Activated T-cell treated with anti-CD3 and anti-CD28 coated beads for 48 hours (primary cell): ENCODE data around the gene C20orf204.

Experiments used
- DNase-seq: peaks from one replicate; pipeline ENCODE4 v3.0.0-alpha.2; 2020; ENCODE audit warnings: low read depth

C20orf204 gene

DNA sequence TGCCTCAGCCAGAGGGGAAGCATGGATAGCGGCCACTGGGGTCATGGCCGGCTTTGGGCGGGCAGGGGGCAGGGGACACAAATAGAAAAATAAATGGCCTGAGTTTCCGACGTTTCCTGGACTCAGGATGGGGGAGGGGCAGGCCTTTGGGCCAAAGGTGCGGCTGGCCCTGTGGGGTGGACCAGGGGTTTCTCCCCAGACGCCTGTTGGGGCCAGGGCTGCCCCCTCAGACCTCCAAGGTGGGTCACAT is 20.6 kb downstream of the C20orf204 start:
- no peak for DNase-seq

DNA sequence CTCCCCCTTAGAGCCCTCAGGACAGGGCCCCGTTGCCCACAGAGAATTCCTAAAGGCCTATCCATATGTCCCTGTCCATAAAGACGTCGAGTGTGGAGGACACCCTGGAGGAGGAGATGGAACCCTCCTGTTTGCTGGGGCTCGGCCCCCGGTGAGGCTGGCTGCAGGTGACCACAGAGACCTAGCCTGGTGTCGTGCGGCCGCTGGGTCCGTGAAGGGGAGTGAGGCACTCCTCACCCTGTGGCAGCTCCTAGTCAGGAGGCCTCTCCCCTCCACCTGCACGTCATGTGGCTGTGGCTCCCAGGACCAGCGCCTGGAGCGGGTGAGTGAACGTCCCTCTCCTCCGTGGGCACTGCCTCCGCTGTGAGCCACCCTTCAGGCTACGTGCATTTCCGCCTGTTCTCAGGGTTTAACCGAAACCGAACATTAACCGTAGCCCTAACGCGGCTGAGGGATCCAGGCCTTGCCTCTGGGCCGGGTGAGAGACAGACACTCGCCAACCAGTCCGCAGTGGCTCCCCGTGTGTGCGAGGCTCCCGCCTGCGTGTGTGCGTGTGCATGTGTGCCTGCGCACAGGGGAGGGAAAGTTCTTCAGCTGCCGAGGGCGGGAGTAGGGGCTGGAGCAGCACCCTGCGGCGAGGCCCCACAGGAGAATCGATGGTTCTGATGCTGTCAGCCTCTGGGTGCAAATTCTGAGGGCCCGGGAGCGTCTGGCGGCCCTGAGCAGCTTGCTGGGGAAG is 21.1 kb downstream of the C20orf204 start:
- no peak for DNase-seq

DNA sequence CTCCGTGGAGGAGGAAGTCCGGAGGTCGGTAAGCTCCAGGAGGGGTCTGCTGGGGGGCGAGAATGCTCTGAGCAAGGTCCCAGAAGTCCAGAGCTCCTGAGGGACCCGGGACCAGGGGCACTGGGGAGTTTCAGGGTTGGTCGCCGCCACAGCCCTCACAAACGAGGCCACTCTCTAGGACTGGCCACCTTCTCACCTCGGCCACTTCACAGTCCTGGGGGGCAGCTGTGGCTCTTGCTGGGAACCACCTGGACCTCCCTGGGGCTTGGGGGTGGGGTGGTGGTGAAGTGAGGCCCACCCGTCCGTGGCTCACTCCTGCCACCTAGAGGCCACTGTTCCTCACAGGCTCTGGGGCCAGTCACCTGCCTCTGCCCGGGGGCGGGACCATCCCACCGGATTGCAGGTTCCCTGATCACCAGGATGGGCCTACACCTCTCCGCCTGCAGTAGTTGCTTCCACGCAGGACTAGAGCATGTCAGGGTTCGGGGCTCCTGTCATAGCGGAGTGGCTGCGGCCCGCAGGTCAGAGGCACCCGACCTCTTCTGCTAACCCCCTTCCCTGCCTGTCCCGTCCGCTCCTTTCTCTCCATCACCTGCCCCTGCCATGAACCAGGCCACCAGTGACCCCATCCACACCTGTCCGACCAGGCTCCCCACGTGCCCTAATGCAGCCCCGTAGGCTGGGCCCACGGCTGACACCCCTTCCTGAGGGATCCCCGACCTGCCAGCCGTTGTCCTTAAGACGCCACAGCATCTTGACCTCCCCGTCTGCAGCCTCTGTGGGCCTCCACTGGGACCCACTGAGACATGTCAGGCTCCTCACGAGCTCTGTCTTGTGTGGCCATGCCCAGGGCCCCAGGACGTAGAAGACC is 21.9 kb downstream of the C20orf204 start:
- peak; percentile 82 for DNase-seq

DNA sequence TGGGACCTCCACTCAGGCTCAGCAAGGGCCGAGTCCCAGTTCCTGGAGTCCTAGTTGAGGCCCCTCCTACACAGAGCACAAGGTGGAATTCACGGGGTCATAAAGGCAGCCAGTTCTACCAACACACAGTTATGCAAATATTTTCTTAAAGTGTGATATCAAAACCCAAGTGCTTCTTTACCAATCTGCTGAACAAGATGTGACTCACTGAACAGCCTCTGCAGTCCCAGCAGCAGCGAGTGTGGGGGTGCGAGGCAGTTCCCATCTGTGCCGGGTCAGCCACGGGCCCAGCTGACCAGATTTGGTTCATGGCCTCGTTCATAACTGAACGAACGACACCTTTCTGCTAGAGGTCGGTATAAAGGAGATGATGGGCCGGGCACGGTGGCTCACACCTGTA is 22.6 kb downstream of the C20orf204 start:
- DNase-seq: no peak

DNA sequence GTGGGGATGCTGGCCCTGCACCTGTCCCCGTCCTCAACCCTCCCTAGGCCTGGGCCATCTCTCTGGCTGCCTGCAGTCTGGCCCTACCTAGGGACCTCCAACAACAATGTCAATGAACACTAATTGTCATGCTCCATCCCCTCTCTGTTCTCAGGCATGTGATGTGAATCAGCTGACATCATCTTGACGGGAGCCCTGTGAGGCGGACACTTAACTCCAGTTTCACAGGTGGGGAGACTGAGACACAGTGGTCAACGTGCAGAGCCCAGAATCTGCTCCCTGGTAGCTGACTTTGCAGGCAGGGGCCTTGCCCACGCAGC is 26.3 kb downstream of the C20orf204 start:
- no peak for DNase-seq

DNA sequence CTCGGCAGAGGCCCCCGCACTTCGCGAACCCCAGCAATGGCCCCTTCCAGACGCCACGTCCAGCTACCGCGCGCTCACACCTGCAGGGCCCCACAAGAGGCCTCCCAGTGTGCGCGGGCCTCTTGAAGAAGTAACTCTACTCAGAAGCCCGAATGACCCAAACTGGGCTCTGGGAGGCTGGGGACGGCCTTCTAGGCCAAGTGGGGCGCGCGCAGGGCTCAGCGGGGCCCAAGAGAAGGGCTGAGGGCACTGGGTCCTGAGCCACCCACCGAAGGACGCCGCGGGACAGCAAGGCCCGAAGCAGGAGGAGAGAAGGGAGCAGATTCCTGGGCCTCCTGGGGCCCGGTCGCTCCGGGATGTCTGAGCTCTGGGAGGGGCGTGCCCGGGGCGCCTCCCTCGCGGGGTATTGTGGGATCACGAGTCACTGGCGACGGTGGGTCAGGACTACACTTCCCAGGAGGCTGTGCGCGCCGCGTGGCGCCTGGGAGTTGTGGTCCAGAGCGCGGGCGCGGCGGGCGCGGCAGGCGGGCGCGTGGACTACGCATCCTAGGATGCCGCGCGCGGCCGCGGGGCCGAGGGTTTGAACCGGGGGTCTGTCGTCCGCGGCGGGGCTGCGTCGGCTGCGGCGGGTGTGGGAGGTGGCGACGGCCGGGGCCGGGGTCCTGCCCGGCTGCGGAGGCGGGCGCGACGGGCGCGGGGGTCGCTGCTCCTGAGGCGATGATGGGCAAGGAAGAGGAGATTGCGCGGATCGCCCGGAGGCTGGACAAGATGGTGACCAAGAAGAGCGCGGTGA is 26.8 kb downstream of the C20orf204 start, which contains the start of gene TCEA2:
Gene TCEA2 (plus strand): TSS at position 603 of the 793 bp plus-strand sequence. CDS start 115 bp downstream, at position 718.
- DNase-seq: peak; percentile 93

DNA sequence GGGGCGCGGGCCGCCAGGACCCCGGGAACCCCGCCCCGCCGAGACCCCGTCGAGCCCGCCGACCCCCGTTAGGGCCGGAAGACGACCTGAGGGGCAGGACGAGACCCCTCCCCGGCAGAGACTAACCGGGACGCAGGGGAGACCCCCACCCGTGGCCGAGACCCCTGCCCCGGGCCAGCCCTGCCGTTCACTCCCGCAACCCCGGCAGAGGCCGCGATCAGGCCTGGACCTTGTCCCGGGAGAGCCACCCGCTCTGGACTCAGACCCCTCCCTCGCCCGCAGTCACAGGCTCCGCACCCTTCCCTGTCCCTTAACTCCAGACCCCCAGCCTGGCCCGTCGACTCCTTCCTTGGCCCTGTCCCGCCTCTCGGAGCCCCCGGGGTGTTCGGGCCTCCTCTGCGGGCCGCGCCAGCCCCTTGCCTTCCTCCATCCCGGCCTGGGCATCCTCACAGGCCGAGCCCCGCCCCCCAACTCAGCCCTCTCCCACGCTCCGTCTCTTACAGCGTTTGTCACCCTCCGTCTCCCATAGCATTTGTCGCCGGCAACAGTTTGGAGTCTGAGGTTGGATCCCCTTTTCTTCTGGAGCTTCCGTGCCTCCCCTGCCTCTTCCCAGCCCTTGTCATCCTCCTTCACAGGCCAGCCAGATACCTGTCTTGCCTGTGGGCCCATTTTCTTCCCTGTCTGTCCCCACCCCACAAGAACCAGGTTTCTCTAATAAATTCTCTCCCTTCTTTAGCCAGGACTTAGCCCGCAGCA is 27.6 kb downstream of the C20orf204 start:
- no peak for DNase-seq

DNA sequence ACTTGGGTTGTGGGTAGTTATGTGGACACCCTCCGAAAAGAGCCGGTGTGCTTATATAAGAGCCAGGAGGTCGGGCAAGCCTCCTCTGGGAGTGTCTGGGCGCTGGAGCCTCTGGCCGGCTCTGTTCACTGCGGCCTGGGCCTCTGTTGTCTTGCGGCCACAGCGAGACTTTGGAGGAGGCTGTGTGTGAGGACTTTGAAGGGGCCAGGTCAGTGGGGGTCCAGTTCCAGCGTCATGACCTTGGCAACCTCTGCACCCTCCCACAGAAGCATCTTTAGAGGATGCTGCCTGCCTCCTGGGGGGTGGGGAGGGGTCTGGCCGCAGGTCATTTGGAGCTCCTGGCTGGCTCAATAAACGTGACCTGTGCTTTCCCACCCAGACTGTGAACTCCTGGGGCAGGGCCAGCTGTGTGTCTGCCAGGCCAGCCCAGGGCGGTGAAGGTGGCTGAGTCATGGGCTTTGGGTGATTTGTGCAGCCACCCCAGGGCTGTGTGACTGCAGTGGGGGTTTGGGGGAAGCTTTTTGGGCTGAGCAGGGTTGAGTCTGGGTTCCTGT is 28.2 kb downstream of the C20orf204 start:
- DNase-seq: no peak

DNA sequence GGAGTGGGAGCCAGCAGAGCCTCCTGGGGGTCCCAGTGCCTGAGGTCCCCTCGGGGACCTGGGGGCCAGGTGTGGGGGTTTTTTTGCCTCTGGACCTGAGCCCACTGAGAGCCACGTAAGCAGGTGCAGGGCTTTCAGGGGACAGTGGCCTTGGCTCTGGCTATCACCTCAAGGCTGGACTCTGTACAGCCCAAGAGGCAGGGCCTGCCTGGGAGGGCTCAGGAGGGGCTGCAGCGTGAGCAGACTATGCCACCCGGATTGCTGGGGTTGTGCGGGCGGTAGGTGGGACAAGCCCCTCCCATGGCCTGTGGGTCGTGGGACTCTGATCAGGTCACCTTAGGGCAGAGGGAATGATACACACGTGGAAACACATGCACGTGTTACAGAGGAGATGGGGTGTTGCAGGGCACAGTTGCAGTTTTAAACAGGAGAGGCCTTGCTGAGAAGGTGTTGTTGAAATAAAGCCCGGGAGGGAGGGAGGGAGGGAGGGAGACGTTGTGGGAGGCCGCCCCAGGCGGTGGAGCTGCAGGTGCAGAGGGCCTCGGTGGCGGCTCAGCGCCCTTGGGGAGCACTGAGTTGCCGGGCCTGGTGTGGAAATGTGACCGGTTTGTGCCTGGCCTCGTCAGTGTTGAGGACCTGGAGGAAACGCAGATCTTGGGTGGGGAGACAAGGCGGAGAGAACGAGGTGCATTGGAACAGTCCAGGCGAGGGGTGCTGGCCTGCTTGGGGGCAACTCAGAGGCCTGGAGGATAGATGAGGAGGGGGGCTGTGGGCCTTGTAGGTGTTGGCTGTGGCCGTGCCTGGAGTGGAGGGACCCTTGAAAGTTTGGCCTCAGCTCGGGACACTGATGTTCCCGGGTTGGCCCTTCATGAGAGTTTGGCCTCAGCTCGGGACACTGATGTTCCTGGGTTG is 29.3 kb downstream of the C20orf204 start:
- no peak for DNase-seq

DNA sequence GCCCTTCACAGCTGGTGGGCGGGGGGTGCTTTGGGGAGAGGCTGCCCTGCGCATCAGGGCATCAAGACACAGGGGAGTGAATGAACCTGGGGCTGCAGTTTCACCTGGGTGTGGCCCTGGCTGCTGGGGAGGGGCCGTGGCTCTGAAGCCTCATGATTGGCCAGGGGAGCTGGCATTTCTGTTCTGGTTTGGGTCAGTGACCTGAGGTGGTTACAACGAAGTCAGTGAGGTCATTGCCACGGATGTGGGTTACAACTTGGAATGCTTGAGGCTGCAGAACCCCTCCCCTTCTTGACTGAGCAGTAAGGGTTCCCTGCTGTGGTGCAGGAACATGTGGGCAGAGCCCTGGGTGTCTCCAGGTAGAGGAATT is 30.0 kb downstream of the C20orf204 start:
- DNase-seq: peak; percentile 61

DNA sequence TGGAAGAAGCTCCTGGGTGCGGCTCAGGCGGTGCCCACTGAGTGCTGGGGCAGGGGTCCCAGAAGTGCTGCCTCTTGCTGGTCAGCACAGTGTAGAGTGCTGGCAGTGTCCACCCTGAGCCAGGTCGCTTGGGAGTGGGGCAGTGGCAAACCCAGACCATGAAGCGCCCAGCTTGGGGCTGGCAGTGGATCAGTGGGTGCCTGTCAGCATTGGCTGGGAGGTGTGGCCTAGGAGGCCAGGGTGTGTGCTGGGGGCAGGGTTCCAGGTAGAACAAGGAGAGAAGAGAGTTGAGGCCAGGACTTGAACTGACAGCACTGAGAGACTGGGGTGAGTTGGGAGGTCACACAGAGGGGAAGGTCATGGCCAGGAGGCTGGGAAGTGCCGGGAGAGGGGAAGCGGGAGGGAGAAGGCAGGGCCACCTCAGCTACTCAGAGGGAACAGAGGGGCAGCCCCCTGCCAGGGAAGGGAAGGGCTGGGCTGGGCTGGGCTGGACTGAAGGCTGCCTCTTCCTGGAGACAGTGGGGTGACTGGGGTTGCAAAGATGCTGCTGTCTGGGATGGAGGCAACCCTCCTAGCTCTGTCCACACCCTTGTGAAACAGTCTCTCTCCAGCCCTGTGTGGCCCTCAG is 31.1 kb downstream of the C20orf204 start:
- no peak for DNase-seq

DNA sequence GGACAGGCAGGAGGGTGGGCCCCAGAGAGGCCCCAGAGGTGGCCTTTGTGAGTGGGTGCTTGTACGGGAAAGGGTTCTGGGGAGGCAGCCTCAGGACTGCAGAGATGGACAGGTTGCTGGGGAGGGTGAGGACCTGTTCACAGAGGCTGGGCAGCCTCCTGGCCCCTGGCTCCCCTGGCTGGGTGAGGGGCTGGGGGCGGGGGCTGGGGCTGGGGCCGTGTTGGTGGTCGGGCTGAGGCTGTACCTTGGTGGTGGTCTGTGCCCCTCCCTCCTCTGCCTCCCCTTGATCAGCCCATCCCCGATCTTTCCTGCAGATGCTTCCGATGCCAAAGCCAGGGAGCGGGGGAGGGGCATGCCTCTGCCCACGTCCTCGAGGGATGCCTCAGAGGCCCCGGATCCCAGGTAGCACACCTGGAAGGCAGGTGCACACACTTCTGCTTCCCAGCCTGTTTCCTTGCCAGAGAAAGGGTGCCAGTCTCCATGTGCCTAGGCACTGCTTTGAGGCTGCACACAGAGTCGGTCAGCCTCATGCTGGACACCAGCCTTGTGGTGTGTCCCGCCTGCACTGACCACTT is 31.8 kb downstream of the C20orf204 start:
- DNase-seq: no peak

DNA sequence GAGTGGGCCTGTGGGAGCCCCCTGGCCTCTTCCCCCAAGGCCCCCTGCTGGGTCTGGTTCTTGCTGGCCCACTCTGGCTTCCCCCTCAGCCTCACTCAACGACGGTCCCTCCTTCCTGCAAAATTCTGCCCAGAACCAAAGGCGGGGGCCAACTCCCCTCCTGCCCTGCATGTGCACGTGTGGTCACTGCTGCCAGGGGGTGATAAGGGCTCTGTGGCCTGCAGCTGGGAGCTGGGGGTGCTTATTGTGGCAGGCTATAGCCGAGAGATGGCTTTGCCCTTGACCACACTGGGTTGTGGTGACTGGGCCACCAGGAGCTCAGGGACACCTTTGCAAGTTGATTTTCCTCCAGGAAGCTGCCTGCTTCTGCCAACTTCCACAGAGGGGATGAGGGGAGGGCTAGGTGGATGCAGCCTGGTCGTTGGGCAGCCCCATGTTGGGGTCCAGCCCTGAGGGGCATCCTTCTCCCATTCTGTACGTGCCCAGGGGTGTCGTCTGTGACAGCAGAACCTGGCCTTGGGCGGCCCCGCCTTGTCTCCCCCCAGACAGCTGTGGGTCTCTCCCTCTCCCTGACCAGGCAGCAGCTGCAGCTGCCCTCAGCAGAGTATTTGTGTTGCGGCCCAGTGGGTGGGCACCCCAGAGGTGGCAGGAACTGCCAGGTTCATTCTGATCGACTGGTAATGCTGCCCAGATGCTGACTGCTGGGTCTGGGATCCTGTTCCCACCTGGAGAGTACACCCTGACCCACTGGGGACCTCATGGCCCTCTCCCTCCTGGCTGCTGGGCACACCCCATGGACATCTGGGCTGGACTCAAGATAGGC is 32.6 kb downstream of the C20orf204 start:
- DNase-seq: no peak

DNA sequence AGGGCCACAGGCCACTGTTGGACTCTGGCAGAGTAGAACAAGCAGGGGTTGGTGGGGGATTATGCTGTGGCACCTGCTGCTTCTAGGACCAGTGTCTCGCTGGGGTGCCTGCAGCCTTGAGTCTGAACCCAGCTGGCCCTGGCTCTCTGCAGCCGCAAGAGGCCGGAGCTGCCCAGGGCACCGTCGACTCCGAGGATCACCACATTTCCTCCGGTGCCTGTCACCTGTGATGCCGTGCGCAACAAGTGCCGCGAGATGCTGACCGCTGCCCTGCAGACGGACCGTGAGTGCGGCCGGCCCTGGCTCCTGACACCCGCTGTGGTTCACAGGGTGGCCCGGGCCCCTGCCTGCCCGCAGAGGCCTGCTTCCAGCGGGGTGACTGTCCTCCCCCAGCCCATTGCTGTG is 33.2 kb downstream of the C20orf204 start:
- DNase-seq: no peak

DNA sequence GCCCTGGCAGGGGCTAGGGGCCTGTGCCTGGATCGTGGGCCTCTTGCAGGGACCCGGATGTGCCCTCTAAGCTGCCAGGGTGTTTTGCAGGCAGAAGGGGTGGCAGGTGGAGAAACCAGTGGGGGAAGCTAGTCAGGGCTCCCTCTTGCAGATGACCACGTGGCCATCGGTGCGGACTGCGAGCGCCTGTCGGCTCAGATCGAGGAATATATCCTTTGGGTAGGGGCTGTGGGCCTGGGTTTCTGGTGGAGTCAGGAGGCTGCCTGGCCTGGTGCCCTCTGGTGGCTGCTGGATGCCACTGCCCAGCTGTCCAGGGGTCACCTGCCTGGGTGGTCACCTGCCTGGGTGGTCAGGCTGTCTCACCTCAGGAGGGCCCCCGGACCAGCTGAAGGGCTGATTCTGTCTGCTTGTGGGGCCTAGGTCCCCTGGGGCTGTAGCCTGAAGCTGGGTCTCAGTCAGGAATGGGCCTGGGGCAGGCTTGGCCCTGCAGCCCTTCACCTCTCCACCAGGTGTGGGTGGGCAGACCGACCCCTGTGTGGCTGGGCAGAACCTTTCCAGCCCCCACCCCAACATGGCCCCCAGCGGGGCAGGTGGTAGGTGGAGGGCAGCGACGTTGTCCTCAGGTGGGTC is 33.7 kb downstream of the C20orf204 start:
- no peak for DNase-seq

DNA sequence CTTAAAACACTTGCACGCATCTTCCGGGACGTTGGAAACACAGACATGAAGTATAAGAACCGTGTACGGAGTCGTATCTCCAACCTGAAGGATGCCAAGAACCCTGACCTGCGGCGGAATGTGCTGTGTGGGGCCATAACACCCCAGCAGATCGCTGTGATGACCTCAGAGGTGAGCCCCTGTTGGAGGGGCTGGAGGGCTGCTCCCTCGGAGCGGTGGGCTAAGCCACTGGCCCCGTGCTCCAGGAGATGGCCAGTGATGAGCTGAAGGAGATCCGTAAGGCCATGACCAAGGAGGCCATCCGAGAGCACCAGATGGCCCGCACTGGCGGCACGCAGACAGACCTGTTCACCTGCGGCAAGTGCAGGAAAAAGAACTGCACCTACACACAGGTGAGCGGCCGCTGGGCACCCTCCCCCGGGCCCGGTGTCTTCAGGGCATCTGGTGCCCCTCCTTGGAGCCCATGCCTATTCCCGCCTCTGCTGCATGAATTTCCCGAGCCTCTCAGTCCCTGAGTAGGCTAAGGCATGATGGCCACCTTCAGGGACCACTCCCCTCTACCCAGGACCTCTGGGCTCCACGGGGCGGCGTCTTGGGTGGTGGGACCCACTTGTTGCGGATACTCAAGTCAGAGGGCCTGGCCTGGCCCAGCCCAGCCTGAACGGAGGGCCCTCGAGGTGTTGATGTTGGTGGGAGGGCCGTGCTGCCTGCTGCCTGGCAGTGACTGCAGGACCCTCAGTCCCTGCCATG is 34.4 kb downstream of the C20orf204 start:
- DNase-seq: no peak

DNA sequence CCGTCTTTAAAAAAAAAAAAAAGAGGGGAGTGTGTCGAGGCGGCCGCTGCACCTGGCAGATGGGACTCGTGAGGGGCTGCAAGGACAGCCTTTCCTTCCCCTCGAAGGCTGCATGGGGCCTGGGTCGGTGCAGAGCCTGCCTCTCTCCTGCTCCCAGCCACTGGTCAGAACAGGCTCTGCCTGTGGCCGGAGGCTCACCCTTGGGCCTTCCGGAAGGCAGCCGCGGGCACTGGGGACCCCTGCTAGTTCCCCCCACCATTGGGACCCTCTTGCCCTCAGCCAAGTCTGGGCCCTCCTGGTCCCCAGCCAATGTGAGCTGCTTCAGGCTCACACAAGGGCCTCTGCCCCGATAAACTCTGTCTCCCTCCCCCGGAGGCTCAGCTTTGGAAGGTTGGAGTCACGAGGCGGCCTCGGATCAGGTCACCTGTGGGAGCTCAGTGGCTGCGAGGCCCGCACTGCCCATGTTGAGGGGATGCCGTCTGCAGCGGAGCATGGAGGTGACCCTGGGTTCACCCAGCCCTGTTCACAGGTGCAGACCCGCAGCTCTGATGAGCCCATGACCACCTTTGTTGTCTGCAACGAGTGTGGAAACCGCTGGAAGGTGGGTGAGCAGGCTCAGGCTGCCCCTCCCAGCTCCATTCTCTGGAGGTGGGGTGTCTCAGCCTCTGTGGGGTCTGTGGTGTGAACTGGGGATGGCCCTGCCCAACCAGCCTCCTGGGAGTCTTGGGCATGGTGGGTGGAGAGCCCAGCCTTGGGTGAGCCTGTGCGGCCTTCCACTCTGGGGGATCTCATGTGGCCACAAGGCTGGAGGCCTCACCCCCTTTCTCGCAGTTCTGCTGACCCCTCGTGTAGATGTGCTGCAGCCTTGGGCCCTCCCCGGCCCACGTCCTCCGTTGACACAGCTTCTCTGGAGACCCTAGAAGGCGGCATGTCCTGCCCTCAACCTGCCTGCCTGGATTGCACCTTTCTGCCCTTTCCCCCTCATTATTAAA is 35.7 kb downstream of the C20orf204 start:
- no peak for DNase-seq
